OCI-LY7 (cell line): ENCODE results near the gene NKX1-1. TPM values are rescaled to one million over a fixed set of nuclear protein-coding genes. Genes with fewer than 3 reads are reported as not detected.

Experiments used
- BruUV-seq: library from RNA; stranded (reverse); fragments of 400-500 nt; replicated peaks from 2 replicates; lab custom pipeline; 2021; lab: Mats Ljungman, UMichigan
- CTCF ChIA-PET: fragments of 300-600 bp; sonication (Branson Sonifier 250); formaldehyde crosslinking; loops from one replicate; lab custom pipeline; 2022; ENCODE audit warnings: antibody characterized with exemption; ENCODE audit not compliant: unreplicated experiment; lab: Charles Lee
- POLR2A ChIA-PET: fragments of 300-600 bp; sonication (Branson Sonifier 250); formaldehyde crosslinking; loops from one replicate; lab custom pipeline; 2022; ENCODE audit warnings: antibody characterized with exemption; lab: Charles Lee
- DNase-seq: peaks from one replicate; pipeline ENCODE4 v3.0.0-alpha.2; 2015; ENCODE audit warnings: low spot score
- H2AFZ ChIP-seq: fragments of 200-600 bp; sonication (generic), shearing (Covaris generic); 2 replicates; pipeline ENCODE4 v1.6.1; 2014; ENCODE audit warnings: mild to moderate bottlenecking, antibody characterized with exemption, low read length, moderate library complexity
- H3K27ac ChIP-seq: fragments of 200-600 bp; sonication (generic); 2 replicates; pipeline ENCODE4 v1.5.1; 2014; ENCODE audit warnings: mixed run types, low read depth, mild to moderate bottlenecking, moderate library complexity, low read length, inconsistent platforms; ENCODE audit not compliant: poor library complexity, severe bottlenecking
- H3K36me3 ChIP-seq: fragments of 200-600 bp; sonication (generic); 2 replicates; pipeline ENCODE4 v1.6.1; 2014; ENCODE audit warnings: mild to moderate bottlenecking, antibody characterized with exemption, low read length, moderate library complexity, mixed read lengths; ENCODE audit not compliant: insufficient read depth
- H3K4me1 ChIP-seq: fragments of 200-600 bp; sonication (generic); 2 replicates; pipeline ENCODE4 v1.5.1; 2014; ENCODE audit warnings: mild to moderate bottlenecking, low read length; ENCODE audit not compliant: insufficient read depth, poor library complexity, severe bottlenecking
- H3K4me2 ChIP-seq: fragments of 200-600 bp; sonication (generic); 2 replicates; pipeline ENCODE4 v1.6.1; 2014; ENCODE audit warnings: mild to moderate bottlenecking, low read length
- H3K4me3 ChIP-seq: fragments of 200-600 bp; sonication (generic); 2 replicates; pipeline ENCODE4 v1.5.1; 2014; ENCODE audit warnings: mild to moderate bottlenecking, low read depth, low read length; ENCODE audit not compliant: poor library complexity, severe bottlenecking
- H3K79me2 ChIP-seq: fragments of 200-600 bp; sonication (generic); 2 replicates; pipeline ENCODE4 v1.6.1; 2016; ENCODE audit warnings: low read depth, mild to moderate bottlenecking, low read length, moderate library complexity, mixed read lengths; ENCODE audit not compliant: insufficient read depth
- H3K9me2 ChIP-seq: fragments of 200-600 bp; sonication (generic); 2 replicates; pipeline ENCODE4 v1.6.1; 2016; ENCODE audit warnings: mild to moderate bottlenecking, low read length, mixed read lengths; ENCODE audit not compliant: insufficient read depth
- H3K9me3 ChIP-seq: fragments of 200-600 bp; sonication (generic); 2 replicates; pipeline ENCODE4 v1.6.1; 2014; ENCODE audit warnings: mild to moderate bottlenecking, mixed run types, low read length, mixed read lengths
- H4K20me1 ChIP-seq: fragments of 200-600 bp; sonication (generic); 2 replicates; pipeline ENCODE4 v1.6.1; 2014; ENCODE audit warnings: mild to moderate bottlenecking, antibody characterized with exemption, low read length, moderate library complexity, mixed read lengths; ENCODE audit not compliant: insufficient read depth
- EZH2phosphoT487 ChIP-seq: fragments of 200-600 bp; sonication (generic); IDR thresholded peaks from 2 replicates; pipeline ENCODE4 v1.6.1; 2018; ENCODE audit warnings: low read depth, borderline replicate concordance, mild to moderate bottlenecking, mixed run types, antibody characterized with exemption, low read length, moderate library complexity, mixed read lengths
- intact Hi-C: fragments of 100-400 bp; cut with micrococcal nuclease; formaldehyde crosslinking; loops from one replicate; pipeline ENCODE4 v1.10.0; 2022; ENCODE audit not compliant: unreplicated experiment
- total RNA-seq, 2 experiments: library from RNA; depleted of rRNA in 1 of 2; stranded (reverse); fragments of >200 nt in 1 of 2; shearing (Covaris generic) in 1 of 2; gene quantifications; 2 replicates each; pipeline ENCODE4 v1.2.3, GENCODE V29; 2014 to 2022
- TF ChIP-seq, protein P1 (sequence below): fragments of 200-600 bp; sonication (generic); conservative IDR thresholded peaks from 2 replicates; pipeline ENCODE4 v1.5.1; 2014; ENCODE audit warnings: mild to moderate bottlenecking, antibody characterized with exemption, low read length, moderate library complexity, mixed read lengths

Gene NKX1-1
- total RNA-seq, 2 experiments from 2014 or later, result not detected

DNA sequence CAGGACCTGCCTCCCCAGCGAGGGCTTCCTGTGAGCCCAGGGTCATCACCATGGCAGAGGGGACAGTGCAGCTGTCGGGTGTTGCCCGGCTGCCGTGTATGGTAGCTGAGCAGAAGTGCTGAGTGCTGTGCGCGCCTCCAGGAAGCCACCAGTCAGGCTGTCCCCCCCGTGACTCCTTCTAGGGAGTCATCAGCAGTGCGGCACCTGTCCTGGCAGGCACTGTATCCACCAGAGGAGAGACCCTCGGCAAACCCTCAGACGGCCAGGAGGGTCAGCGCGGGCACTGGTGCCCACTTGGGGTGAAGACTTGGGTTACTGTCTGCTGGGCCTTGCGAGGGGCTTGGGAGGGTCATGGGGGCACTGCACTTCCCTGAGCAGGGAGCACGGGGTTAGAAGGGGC is 50.9 kb downstream of the NKX1-1 start:
- intact Hi-C loops, result loop anchor here (5.0 kb wide), 1 partner anchor 272 kb away; no protein-coding TSS in a partner anchor
- H3K36me3 ChIP-seq, result peaks cover 60% of the 10 kb centered on the region
- no peak for DNase-seq
- no TSS peak for BruUV-seq
- H3K27ac ChIP-seq, result no peak overlapping the region
- ChIA-PET POLR2A (no interaction called here), CTCF (no interaction called here)
- no peak for TF ChIP-seq EZH2phosphoT487
- TF ChIP-seq, protein P1, sequence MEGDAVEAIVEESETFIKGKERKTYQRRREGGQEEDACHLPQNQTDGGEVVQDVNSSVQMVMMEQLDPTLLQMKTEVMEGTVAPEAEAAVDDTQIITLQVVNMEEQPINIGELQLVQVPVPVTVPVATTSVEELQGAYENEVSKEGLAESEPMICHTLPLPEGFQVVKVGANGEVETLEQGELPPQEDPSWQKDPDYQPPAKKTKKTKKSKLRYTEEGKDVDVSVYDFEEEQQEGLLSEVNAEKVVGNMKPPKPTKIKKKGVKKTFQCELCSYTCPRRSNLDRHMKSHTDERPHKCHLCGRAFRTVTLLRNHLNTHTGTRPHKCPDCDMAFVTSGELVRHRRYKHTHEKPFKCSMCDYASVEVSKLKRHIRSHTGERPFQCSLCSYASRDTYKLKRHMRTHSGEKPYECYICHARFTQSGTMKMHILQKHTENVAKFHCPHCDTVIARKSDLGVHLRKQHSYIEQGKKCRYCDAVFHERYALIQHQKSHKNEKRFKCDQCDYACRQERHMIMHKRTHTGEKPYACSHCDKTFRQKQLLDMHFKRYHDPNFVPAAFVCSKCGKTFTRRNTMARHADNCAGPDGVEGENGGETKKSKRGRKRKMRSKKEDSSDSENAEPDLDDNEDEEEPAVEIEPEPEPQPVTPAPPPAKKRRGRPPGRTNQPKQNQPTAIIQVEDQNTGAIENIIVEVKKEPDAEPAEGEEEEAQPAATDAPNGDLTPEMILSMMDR, result no peak
- H4K20me1 ChIP-seq, result no peaks in the 10 kb centered on the region; the same call in 1 of the 2 replicates
- H2AFZ ChIP-seq, result no peak overlapping the region
- H3K4me2 ChIP-seq, result no peak overlapping the region
- no peaks in the 10 kb centered on the region for H3K9me2 ChIP-seq
- no peak overlapping the region for H3K4me3 ChIP-seq
- no peaks in the 10 kb centered on the region for H3K9me3 ChIP-seq
- no peaks in the 10 kb centered on the region for H3K4me1 ChIP-seq
- H3K79me2 ChIP-seq, result no peaks in the 10 kb centered on the region

DNA sequence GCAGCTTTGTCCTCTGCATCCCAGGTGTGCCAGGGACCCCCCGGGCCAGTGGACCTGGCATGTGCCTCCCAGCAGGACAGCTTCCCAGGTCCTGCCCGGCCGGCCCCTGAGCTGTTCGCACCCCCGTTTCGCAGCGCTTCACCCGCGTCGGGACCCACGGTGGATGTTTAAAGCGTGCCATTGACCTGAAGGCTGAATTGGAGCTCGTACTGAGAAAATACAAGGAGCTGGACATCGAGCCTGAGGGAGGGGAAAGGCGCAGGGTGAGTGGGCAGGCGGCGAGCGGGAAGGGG is 51.3 kb downstream of the NKX1-1 start:
- H4K20me1 ChIP-seq, result no peaks in the 10 kb centered on the region; the same call in 1 of the 2 replicates
- no TSS peak for BruUV-seq
- H3K9me3 ChIP-seq, result no peaks in the 10 kb centered on the region
- DNase-seq, result no peak
- no peak overlapping the region for H3K4me3 ChIP-seq
- no peaks in the 10 kb centered on the region for H3K9me2 ChIP-seq
- no peaks in the 10 kb centered on the region for H3K79me2 ChIP-seq
- ChIA-PET CTCF (interaction anchor here (0.7 kb wide), 1 partner anchor 1116 kb away, joined by 6 read pairs; no protein-coding TSS in a partner anchor), POLR2A (no interaction called here)
- TF ChIP-seq, protein P1, result no peak
- no peak for TF ChIP-seq EZH2phosphoT487
- H2AFZ ChIP-seq, result no peak overlapping the region
- no peaks in the 10 kb centered on the region for H3K4me1 ChIP-seq
- peaks cover 64% of the 10 kb centered on the region for H3K36me3 ChIP-seq
- intact Hi-C loops, result loop anchor here (5.0 kb wide), 1 partner anchor 272 kb away; no protein-coding TSS in a partner anchor
- no peak overlapping the region for H3K27ac ChIP-seq
- H3K4me2 ChIP-seq, result no peak overlapping the region

- no peak overlapping the region for H3K4me3 ChIP-seq
- H3K4me1 ChIP-seq, result no peaks in the 10 kb centered on the region
- ChIA-PET POLR2A (no interaction called here), CTCF (interaction anchor here (0.7 kb wide), 1 partner anchor 1116 kb away, joined by 6 read pairs; no protein-coding TSS in a partner anchor)
- no peak overlapping the region for H3K4me2 ChIP-seq
- peaks cover 68% of the 10 kb centered on the region for H3K36me3 ChIP-seq
- no peak overlapping the region for H3K27ac ChIP-seq
- H3K9me3 ChIP-seq, result no peaks in the 10 kb centered on the region
- no TSS peak for BruUV-seq
- no peaks in the 10 kb centered on the region for H3K9me2 ChIP-seq
- no peaks in the 10 kb centered on the region; the same call in 1 of the 2 replicates for H4K20me1 ChIP-seq
- no peaks in the 10 kb centered on the region for H3K79me2 ChIP-seq
- intact Hi-C loops, result no loop called here
- no peak for DNase-seq
- no peak overlapping the region for H2AFZ ChIP-seq
- TF ChIP-seq, protein P1, result peak; percentile 36; the same call in 1 of the 2 replicates
- TF ChIP-seq EZH2phosphoT487, result no peak
These were observed 51.9 kb downstream of the NKX1-1 start for GRCh38 chr4:1354136-1354982.
